ENCODE measurements around the gene PRPF8.

Gene PRPF8

GRCh38 chr17:1646199-1646875, 38.3 kb downstream of the PRPF8 start:
- in situ Hi-C loops (cut with MboI; ENCODE audit: low sequenced_read_pairs) = no loop called here

- in situ Hi-C loops (cut with MboI; ENCODE audit: low sequenced_read_pairs) = no loop called here
These were observed 39.2 kb downstream of the PRPF8 start, which contains the start of gene SCARF1 for GRCh38 chr17:1645207-1646171. SCARF1 (minus strand) TSS chr17:1645732; CDS start chr17:1645697, 35 bp downstream.

GRCh38 chr17:1644493-1645206, 40.0 kb downstream of the PRPF8 start:
- in situ Hi-C loops (cut with MboI; ENCODE audit: low sequenced_read_pairs) = no loop called here

GRCh38 chr17:1643999-1644492, 40.6 kb downstream of the PRPF8 start:
- in situ Hi-C loops (cut with MboI; ENCODE audit: low sequenced_read_pairs) = no loop called here

GRCh38 chr17:1643293-1643998, 41.2 kb downstream of the PRPF8 start:
- in situ Hi-C loops (cut with MboI; ENCODE audit: low sequenced_read_pairs) = no loop called here

- in situ Hi-C loops (cut with MboI; ENCODE audit: low sequenced_read_pairs) = no loop called here
These were observed 43.6 kb downstream of the PRPF8 start for GRCh38 chr17:1641065-1641403.

GRCh38 chr17:1640329-1641064, 44.2 kb downstream of the PRPF8 start:
- in situ Hi-C loops (cut with MboI; ENCODE audit: low sequenced_read_pairs) = no loop called here

- in situ Hi-C loops (cut with MboI; ENCODE audit: low sequenced_read_pairs) = no loop called here
These were observed 45.0 kb downstream of the PRPF8 start for GRCh38 chr17:1639549-1640180.

- in situ Hi-C loops (cut with MboI; ENCODE audit: low sequenced_read_pairs) = no loop called here
These were observed 45.9 kb downstream of the PRPF8 start for GRCh38 chr17:1638624-1639300.

GRCh38 chr17:1638171-1638590, 46.5 kb downstream of the PRPF8 start:
- in situ Hi-C loops (cut with MboI; ENCODE audit: low sequenced_read_pairs) = no loop called here

GRCh38 chr17:1636732-1637285, 47.9 kb downstream of the PRPF8 start:
- in situ Hi-C loops (cut with MboI; ENCODE audit: low sequenced_read_pairs) = no loop called here

GRCh38 chr17:1635675-1636465, 48.8 kb downstream of the PRPF8 start:
- in situ Hi-C loops (cut with MboI; ENCODE audit: low sequenced_read_pairs) = no loop called here

GRCh38 chr17:1634841-1635650, 49.6 kb downstream of the PRPF8 start:
- in situ Hi-C loops (cut with MboI; ENCODE audit: low sequenced_read_pairs) = no loop called here

GRCh38 chr17:1630662-1631061, 54.0 kb downstream of the PRPF8 start:
- in situ Hi-C loops (cut with MboI; ENCODE audit: low sequenced_read_pairs) = no loop called here

GRCh38 chr17:1629504-1630310, 55.0 kb downstream of the PRPF8 start:
- in situ Hi-C loops (cut with MboI; ENCODE audit: low sequenced_read_pairs) = no loop called here

GRCh38 chr17:1628856-1629503, 55.7 kb downstream of the PRPF8 start:
- in situ Hi-C loops (cut with MboI; ENCODE audit: low sequenced_read_pairs) = no loop called here
